Germinal center (tissue), 1 donor: ENCODE data around the gene RND2.
"Not testable (repeated sequence)": the region's sequence is repeated elsewhere in the genome, so short reads cannot be mapped to it uniquely, and the experiment has no call there.

ENCODE experiments used
- DNase-seq: peaks from one replicate; pipeline ENCODE4 v3.0.0; 2012; ENCODE audit warnings: mixed read lengths, low spot score

The RND2 gene

GRCh38 chr17:43027091-43028032 is 2.3 kb downstream of the RND2 start:
- no peak for DNase-seq

GRCh38 chr17:43028221-43028861 is 3.3 kb downstream of the RND2 start:
- no peak for DNase-seq

GRCh38 chr17:43030137-43030767 is 5.2 kb downstream of the RND2 start:
- DNase-seq = no peak

DNA sequence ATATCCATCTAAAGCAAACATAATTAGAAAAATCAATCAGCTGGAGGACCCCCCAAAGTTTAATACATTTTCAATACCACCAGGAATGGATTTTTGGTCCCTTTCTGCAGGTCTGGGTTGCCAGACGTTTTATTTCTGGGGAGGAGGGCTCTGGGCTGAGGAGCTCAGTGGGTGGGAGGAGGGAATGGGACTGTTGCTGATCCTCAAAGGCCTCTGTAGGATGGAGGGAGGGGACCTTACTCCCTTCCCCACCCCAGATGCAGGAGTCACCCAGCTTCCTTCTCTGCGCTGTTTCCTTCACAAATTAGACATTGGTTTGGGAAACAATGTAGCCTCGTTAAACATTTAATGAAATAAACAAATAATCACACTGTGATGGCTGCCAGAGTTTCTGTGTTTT is 6.6 kb downstream of the RND2 start:
- no peak for DNase-seq

GRCh38 chr17:43033948-43034881 is 9.2 kb downstream of the RND2 start:
- DNase-seq = no peak

DNA sequence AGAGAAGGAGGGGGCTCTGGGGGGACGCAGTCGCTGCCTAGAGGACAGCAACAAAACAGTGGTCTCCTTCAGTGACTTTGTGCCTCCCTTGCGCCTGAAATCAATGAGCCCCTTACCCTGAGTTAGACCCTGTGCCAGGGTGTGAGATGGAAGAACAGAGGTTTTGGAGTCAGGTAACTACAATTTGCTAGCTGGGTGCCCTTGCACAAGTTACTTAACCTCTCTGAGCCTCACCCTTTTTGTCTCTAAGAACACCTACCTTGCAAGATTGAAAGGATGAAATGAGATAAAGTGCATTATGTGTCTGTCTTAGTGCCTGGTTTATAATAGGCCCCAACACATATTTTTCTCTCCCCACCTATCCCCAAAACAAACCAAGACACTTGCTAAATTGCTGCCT is 9.9 kb downstream of the RND2 start:
- DNase-seq = no peak

DNA sequence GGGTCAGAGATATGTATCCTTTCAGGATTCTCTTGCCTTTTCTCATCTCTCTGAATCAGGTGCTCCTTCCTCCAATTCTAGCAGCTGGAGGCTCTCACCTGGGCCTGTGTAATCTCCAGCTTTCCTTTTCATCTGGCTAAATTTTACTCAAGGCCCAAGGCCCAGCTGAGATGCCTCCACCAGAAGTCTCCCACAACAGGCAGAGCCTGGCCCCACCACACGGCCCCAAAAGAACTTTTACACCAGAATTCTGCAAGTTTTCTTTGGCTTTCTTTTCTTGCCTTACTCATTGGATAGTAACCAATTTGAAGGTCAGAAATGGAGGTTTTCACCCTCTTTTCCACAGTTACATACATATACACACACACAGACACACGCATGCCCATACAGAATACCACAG is 14.6 kb downstream of the RND2 start:
- DNase-seq = no peak

GRCh38 chr17:43040655-43041054 is 15.6 kb downstream of the RND2 start:
- DNase-seq = no peak

- no peak for DNase-seq
These were observed 17.1 kb downstream of the RND2 start for GRCh38 chr17:43042025-43042628.

DNA sequence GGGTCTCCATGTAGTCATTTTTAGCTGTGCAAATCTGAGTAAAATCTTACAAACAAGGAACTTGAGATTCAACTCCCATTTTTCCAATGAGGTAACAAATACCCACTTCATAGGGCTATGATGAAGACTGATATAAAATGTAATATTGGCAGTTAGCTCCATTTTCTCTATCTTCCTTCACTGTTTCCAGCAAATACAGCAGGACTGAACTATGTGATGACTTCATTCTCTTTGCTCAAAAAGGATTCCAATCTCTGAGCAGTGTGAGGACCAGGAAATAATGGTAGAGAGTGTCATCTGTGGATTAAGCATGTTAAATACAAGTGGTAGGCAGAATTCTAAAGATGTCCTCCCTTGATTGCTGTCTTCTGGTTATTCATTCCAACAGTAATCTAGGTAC is 18.3 kb downstream of the RND2 start:
- DNase-seq = no peak

- no peak for DNase-seq
These were observed 19.0 kb downstream of the RND2 start for GRCh38 chr17:43044024-43044423.

GRCh38 chr17:43051969-43052368 is 26.9 kb downstream of the RND2 start:
- no peak for DNase-seq

DNA sequence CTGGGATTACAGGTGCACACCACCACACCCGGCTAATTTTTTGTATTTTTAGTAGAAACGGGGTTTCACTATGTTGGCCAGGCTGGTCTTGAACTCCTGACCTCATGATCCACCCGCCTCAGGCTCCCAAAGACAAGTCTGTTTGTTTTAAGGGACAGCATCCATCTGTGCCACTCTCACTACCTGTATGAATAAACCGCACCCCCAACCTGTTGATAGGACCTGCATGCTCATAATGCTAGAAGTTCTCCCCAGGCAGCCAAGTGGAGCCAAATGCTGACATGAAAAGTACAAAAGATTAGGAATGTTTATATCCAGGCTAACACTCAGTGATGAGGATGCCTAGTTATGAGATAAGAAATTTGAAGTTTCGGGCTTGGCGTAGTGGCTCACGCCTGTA is 28.0 kb downstream of the RND2 start:
- not testable (repeated sequence) for DNase-seq

- no peak for DNase-seq
These were observed 31.0 kb downstream of the RND2 start for GRCh38 chr17:43056051-43056450.

DNA sequence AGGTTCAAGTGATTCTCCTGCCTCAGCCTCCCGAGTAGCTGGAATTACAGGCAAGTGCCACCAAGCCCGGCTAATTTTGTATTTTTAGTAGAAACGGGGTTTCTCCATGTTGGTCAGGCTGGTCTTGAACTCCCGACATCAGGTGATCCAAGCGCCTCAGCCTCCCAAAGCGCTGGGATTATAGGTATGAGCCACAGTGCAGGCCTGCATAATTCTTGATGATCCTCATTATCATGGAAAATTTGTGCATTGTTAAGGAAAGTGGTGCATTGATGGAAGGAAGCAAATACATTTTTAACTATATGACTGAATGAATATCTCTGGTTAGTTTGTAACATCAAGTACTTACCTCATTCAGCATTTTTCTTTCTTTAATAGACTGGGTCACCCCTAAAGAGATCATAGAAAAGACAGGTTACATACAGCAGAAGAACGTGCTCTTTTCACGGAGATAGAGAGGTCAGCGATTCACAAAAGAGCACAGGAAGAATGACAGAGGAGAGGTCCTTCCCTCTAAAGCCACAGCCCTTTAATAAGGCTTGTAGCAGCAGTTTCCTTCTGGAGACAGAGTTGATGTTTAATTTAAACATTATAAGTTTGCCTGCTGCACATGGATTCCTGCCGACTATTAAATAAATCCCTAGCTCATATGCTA is 38.1 kb downstream of the RND2 start:
- no peak for DNase-seq

DNA sequence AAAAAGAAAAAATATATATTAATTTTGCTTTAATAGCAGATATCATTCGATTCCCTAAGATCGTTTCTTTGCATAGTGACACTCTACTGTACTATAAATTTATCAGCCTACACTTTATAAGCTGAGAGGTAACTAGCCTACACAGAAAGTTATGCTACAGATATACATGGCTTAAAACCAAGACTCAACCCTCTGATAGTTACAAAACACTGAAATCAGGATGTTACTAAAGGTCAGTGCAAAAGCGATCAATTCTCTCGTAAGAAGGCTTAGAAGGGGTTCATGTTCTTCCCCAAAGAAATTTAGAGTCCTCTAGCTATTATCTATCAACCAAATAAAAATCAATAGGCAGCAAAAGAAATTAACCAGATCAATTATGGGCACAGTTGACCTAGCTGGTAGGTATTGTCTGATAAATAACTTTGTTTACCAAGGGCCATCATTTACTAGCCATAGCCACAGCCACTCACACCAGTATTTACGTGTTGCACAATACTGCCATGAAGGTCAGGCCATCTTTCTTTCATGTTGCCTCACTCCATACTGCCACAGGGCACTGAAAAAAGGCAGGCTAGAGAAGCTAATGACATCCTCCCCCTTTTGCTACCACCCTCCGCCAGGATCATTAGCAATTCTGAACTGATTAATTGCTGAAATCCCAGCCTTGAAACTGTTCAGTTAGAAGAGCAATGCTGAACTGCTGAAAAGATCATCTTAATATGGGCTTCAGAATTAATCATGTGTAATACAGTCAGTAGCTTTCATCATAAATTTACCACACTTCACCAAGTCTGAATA is 43.7 kb downstream of the RND2 start:
- DNase-seq = no peak

GRCh38 chr17:43069368-43069898 is 44.4 kb downstream of the RND2 start:
- no peak for DNase-seq

DNA sequence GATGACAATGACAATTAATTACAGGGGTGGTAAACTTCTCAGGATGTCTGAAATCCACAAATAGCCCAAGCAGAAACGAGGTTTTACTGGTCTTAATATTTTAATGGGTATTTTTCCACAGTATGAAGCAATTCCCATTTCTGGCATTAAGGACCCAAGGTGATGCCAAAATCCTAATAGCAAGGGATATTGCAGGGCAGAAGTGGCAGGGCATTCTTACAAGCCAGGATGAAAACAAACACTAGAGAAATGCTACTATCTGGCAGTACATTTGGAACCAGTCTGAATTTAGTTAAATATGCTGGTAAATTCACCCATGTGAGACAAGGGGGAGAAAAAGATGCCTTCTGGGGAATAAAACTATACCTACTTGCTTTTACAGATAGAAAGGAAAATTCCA is 45.2 kb downstream of the RND2 start:
- no peak for DNase-seq

- no peak for DNase-seq
These were observed 45.8 kb downstream of the RND2 start for GRCh38 chr17:43070872-43071271.

DNA sequence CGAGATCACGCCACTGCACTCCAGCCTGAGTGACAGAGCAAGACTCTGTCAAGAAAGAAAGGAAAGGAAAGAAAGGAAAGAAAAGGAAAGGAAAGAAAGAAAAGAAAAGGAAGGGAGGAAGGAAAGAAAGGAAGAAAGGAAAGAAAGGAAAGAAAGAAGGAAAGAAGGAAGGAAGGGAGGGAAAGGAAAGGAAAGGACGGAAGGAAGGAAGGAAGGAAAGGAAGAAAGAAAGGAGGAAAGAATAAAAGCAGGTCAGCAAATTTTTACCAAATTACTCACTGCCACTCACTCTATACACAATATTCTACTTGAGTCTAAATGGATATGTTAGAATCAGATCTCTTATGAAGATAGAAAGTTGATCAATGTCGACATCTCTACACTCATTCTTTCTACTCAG is 49.8 kb downstream of the RND2 start:
- DNase-seq = no peak
